ENCODE measurements around the gene FRMD4A.

- TF ChIP-seq CTCF (IDR thresholded peaks at IDR 0.05) (no peak), POLR2A (IDR thresholded peaks at IDR 0.05) (no peak)
Measured at GRCh38 chr10:13990946-13991345, 339.8 kb downstream of the FRMD4A start.
